ENCODE results near the gene CCDC38. TPM values are rescaled to one million over a fixed set of nuclear protein-coding genes. Genes with fewer than 3 reads are reported as not detected.

The CCDC38 gene
- total RNA-seq, 1 donor from 2014 or later = not detected

- no peak for TF ChIP-seq CTCF (IDR thresholded peaks at IDR 0.05)
- Mint-ChIP-seq H3K27me3 (ENCODE audit: unreplicated experiment) (no peaks in the 10 kb centered on the region), H3K4me1 (ENCODE audit: unreplicated experiment) (peaks cover 6% of the 10 kb centered on the region), H3K4me3 (ENCODE audit: unreplicated experiment) (no peak overlapping the region), H3K9me3 (ENCODE audit: unreplicated experiment) (peaks cover 3% of the 10 kb centered on the region), H3K27ac (ENCODE audit: unreplicated experiment) (no peak overlapping the region), H3K36me3 (ENCODE audit: unreplicated experiment) (peaks cover 34% of the 10 kb centered on the region)
- no peak for DNase-seq (ENCODE audit: extremely low spot score, unreplicated experiment)
Measured at GRCh38 chr12:95863337-95863736, 79.1 kb downstream of the CCDC38 start.

GRCh38 chr12:95862038-95862437 lies 80.4 kb downstream of the CCDC38 start:
- no peak for DNase-seq (ENCODE audit: extremely low spot score, unreplicated experiment)
- Mint-ChIP-seq H3K9me3 (ENCODE audit: unreplicated experiment) (peaks cover 3% of the 10 kb centered on the region), H3K27me3 (ENCODE audit: unreplicated experiment) (no peaks in the 10 kb centered on the region), H3K4me1 (ENCODE audit: unreplicated experiment) (peaks cover 9% of the 10 kb centered on the region), H3K4me3 (ENCODE audit: unreplicated experiment) (no peak overlapping the region), H3K27ac (ENCODE audit: unreplicated experiment) (no peak overlapping the region), H3K36me3 (ENCODE audit: unreplicated experiment) (peaks cover 25% of the 10 kb centered on the region)
- TF ChIP-seq CTCF (IDR thresholded peaks at IDR 0.05) = no peak

GRCh38 chr12:95859947-95860850 lies 82.2 kb downstream of the CCDC38 start:
- H3K4me1 Mint-ChIP-seq (ENCODE audit: unreplicated experiment) = peaks cover 9% of the 10 kb centered on the region
- peaks cover 3% of the 10 kb centered on the region for H3K9me3 Mint-ChIP-seq (ENCODE audit: unreplicated experiment)
- H3K4me3 Mint-ChIP-seq (ENCODE audit: unreplicated experiment) = peak overlapping the region; percentile 38
- H3K36me3 Mint-ChIP-seq (ENCODE audit: unreplicated experiment) = peaks cover 20% of the 10 kb centered on the region
- no peak overlapping the region for H3K27ac Mint-ChIP-seq (ENCODE audit: unreplicated experiment)
- peaks cover 5% of the 10 kb centered on the region for H3K27me3 Mint-ChIP-seq (ENCODE audit: unreplicated experiment)
- TF ChIP-seq CTCF (IDR thresholded peaks at IDR 0.05) = no peak
- DNase-seq (ENCODE audit: extremely low spot score, unreplicated experiment) = no peak

GRCh38 chr12:95859344-95859816 lies 83.0 kb downstream of the CCDC38 start:
- peaks cover 3% of the 10 kb centered on the region for H3K9me3 Mint-ChIP-seq (ENCODE audit: unreplicated experiment)
- TF ChIP-seq CTCF (IDR thresholded peaks at IDR 0.05) = no peak
- peaks cover 9% of the 10 kb centered on the region for H3K4me1 Mint-ChIP-seq (ENCODE audit: unreplicated experiment)
- no peak overlapping the region for H3K4me3 Mint-ChIP-seq (ENCODE audit: unreplicated experiment)
- peaks cover 19% of the 10 kb centered on the region for H3K36me3 Mint-ChIP-seq (ENCODE audit: unreplicated experiment)
- peaks cover 12% of the 10 kb centered on the region for H3K27me3 Mint-ChIP-seq (ENCODE audit: unreplicated experiment)
- H3K27ac Mint-ChIP-seq (ENCODE audit: unreplicated experiment) = no peak overlapping the region
- DNase-seq (ENCODE audit: extremely low spot score, unreplicated experiment) = no peak

Data from osteocyte (in vitro differentiated cells).